A549 (cell line): ENCODE data around the gene SDHAF4.

ENCODE experiments used
- TF ChIP-seq, protein P1 (sequence below): fragments of >200 bp; sonication (Bioruptor Twin); formaldehyde crosslinking; IDR thresholded peaks from 3 replicates; pipeline ENCODE4 v1.5.1; 2016
- TF ChIP-seq, protein P2 (sequence below): fragments of 450-650 bp; IDR thresholded peaks from 2 replicates; pipeline ENCODE4 v1.6.1; 2014; ENCODE audit warnings: antibody characterized with exemption

DNA sequence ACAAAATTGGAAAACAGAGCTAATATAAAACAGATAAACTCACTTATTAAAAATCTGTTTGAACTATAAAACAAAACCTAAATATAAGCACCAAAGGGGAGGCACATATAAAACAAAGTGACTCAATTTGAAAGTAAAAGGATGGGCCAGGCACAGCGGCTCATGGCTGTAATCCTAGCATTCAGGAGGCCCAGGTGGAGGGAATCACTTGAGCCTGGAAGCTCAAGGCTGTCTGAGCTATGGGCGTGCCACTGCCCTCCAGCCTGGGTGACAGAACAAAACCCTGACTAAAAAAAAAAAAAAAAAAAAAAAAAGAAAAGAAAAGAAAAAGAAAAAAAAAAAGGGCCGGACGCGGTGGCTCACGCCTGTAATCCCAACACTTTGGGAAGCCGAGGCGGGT lies 69.9 kb downstream of the SDHAF4 start:
- TF ChIP-seq, protein P1, sequence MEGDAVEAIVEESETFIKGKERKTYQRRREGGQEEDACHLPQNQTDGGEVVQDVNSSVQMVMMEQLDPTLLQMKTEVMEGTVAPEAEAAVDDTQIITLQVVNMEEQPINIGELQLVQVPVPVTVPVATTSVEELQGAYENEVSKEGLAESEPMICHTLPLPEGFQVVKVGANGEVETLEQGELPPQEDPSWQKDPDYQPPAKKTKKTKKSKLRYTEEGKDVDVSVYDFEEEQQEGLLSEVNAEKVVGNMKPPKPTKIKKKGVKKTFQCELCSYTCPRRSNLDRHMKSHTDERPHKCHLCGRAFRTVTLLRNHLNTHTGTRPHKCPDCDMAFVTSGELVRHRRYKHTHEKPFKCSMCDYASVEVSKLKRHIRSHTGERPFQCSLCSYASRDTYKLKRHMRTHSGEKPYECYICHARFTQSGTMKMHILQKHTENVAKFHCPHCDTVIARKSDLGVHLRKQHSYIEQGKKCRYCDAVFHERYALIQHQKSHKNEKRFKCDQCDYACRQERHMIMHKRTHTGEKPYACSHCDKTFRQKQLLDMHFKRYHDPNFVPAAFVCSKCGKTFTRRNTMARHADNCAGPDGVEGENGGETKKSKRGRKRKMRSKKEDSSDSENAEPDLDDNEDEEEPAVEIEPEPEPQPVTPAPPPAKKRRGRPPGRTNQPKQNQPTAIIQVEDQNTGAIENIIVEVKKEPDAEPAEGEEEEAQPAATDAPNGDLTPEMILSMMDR, result no peak
- TF ChIP-seq, protein P2, sequence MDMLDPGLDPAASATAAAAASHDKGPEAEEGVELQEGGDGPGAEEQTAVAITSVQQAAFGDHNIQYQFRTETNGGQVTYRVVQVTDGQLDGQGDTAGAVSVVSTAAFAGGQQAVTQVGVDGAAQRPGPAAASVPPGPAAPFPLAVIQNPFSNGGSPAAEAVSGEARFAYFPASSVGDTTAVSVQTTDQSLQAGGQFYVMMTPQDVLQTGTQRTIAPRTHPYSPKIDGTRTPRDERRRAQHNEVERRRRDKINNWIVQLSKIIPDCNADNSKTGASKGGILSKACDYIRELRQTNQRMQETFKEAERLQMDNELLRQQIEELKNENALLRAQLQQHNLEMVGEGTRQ, result no peak
